RWPE1 (cell line): ENCODE measurements around the gene TGFB3.
A peak's percentile ranks its signal among the peaks of the same experiment; 100 is the strongest.

Source experiments
- CTCF ChIA-PET: fragments of 350-600 bp; sonication (Branson Sonifier 250); formaldehyde crosslinking; extraction: SDS; loops from one replicate; lab custom pipeline; 2021; lab: Yijun Ruan, JAX
- POLR2A ChIA-PET: fragments of 400-600 bp; formaldehyde crosslinking; extraction: SDS; loops from one replicate; lab custom pipeline; 2020; ENCODE audit warnings: antibody characterized with exemption; ENCODE audit not compliant: low non-redundant PET; lab: Yijun Ruan, JAX
- DNase-seq: peaks from one replicate; pipeline ENCODE4 v3.0.0; 2012; ENCODE audit warnings: low spot score
- H3K27ac ChIP-seq: fragments of 450-650 bp; 2 replicates; pipeline ENCODE4 v1.5.1; 2017
- TF ChIP-seq, protein P1 (sequence below): fragments of 450-650 bp; conservative IDR thresholded peaks from 2 replicates; pipeline ENCODE4 v1.5.1; 2017; ENCODE audit warnings: low read depth, mild to moderate bottlenecking

The TGFB3 gene

GRCh38 chr14:75978249-75978731, 3.5 kb downstream of the TGFB3 start:
- no peak for DNase-seq
- ChIA-PET POLR2A (no interaction called here), CTCF (interaction anchor here (0.7 to 2.0 kb wide), 3 partner anchors 72 to 268 kb away, joined by 3 to 18 read pairs (median 6); no protein-coding TSS in a partner anchor)
- peak overlapping the region; percentile 56 for H3K27ac ChIP-seq
- TF ChIP-seq, protein P1, sequence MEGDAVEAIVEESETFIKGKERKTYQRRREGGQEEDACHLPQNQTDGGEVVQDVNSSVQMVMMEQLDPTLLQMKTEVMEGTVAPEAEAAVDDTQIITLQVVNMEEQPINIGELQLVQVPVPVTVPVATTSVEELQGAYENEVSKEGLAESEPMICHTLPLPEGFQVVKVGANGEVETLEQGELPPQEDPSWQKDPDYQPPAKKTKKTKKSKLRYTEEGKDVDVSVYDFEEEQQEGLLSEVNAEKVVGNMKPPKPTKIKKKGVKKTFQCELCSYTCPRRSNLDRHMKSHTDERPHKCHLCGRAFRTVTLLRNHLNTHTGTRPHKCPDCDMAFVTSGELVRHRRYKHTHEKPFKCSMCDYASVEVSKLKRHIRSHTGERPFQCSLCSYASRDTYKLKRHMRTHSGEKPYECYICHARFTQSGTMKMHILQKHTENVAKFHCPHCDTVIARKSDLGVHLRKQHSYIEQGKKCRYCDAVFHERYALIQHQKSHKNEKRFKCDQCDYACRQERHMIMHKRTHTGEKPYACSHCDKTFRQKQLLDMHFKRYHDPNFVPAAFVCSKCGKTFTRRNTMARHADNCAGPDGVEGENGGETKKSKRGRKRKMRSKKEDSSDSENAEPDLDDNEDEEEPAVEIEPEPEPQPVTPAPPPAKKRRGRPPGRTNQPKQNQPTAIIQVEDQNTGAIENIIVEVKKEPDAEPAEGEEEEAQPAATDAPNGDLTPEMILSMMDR: no peak

DNA sequence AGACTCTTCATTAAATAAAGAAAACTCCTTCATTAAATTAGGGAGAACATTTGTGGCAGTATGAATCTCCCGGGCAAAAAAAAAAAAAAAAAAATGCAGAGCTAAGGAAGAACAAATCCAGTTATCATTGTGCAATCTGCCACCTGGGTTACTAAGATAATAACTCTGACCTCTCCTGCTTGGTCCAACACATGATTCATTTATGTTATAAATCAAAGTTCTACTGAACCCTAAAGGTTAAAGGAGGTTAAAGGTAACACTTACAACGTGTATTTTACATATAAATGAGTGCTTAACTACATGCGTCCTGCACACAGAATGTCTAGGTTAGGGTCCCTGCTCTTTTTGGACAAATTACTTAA, 4.2 kb downstream of the TGFB3 start:
- POLR2A ChIA-PET: interaction anchor here (0.5 kb wide), 1 partner anchor 148 kb away, joined by 4 read pairs; no protein-coding TSS in a partner anchor
- no peak overlapping the region for H3K27ac ChIP-seq
- CTCF ChIA-PET: interaction anchor here (0.6 kb wide), 1 partner anchor 650 kb away, joined by 3 read pairs; no protein-coding TSS in a partner anchor
- TF ChIP-seq, protein P1: no peak
- peak; percentile 30 for DNase-seq

GRCh38 chr14:75976826-75977581, 4.8 kb downstream of the TGFB3 start:
- ChIA-PET CTCF (interaction anchor here (0.6 to 0.9 kb wide), 2 partner anchors 268 to 649 kb away, joined by 3 to 4 read pairs; no protein-coding TSS in a partner anchor), POLR2A (interaction anchor here (0.6 kb wide), 1 partner anchor 270 kb away, joined by 3 read pairs; no protein-coding TSS in a partner anchor)
- DNase-seq: no peak
- TF ChIP-seq, protein P1: no peak
- no peak overlapping the region for H3K27ac ChIP-seq

GRCh38 chr14:75972801-75973421, 8.9 kb downstream of the TGFB3 start:
- H3K27ac ChIP-seq: no peak overlapping the region
- POLR2A ChIA-PET: no interaction called here
- CTCF ChIA-PET: no interaction called here
- no peak for DNase-seq
- TF ChIP-seq, protein P1: no peak

DNA sequence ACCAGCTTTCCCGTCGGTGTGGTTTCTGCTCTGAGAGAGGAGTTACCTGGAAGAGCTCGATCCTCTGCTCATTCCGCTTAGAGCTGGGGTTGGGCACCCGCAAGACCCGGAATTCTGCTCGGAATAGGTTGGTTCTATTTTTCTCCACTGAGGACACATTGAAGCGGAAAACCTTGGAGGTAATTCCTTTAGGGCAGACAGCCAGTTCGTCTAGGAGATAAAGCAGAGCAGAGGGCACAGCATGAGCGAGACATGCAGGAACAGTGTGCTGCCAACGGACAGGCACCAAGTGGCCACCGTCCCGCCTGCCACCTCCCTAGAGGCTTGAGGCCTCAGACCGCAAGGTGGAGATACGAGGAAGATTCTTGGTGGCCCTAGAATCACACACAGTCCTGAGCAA, 10.3 kb downstream of the TGFB3 start:
- CTCF ChIA-PET: interaction anchor here (0.6 to 0.8 kb wide), 3 partner anchors 16 to 65 kb away, joined by 3 to 6 read pairs (median 5); no protein-coding TSS in a partner anchor
- TF ChIP-seq, protein P1: no peak

DNA sequence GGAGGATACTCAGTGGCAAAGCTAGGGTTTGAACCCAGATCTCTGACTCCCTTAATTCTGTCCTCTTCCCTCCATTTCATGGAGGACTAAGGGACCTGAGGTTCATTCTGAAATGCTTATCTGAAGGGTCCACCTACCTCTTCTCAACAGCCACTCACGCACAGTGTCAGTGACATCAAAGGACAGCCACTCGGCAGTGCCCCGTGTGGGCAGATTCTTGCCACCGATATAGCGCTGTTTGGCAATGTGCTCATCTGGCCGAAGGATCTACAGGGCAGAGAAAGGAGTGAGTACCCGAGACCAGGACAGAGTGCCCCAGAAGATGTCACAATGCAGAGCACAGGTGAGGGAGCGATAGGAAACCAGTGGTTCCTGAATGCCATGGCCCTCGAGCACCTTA, 10.8 kb downstream of the TGFB3 start:
- POLR2A ChIA-PET: no interaction called here
- TF ChIP-seq, protein P1: no peak
- no peak for DNase-seq
- H3K27ac ChIP-seq: no peak overlapping the region
- CTCF ChIA-PET: interaction anchor here (0.6 to 0.8 kb wide), 2 partner anchors 63 to 65 kb away, joined by 3 to 5 read pairs; no protein-coding TSS in a partner anchor

More for the DNA sequence above, 10.3 kb downstream of the TGFB3 start:
- H3K27ac ChIP-seq: no peak overlapping the region
- POLR2A ChIA-PET: no interaction called here
- no peak for DNase-seq
